ENCODE data around the gene CD300LG. TPM values are rescaled to one million over a fixed set of nuclear protein-coding genes. Genes with fewer than 3 reads are reported as not detected.

The CD300LG gene
- total RNA-seq, 1 experiment from 2014 or later: not detected

DNA sequence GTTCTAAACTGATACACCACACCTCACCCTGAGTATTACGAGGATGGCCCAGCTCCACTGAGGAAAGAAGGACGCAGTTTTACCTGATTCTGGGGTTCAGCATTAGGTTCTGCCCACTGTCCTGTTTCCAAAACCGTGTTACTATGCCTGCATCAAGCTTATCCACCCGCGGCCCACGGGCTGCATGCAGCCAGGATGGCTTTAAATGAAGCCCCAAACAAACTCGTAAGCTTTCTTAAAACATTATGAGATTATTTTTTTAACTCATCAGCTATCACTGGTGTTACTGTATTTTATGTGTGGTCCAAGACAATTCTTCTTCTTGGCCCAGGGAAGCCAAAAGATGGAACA is 4.0 kb upstream of the CD300LG start:
- TF ChIP-seq EZH2 (IDR thresholded peaks at IDR 0.05; ENCODE audit: low read depth): no peak

GRCh38 chr17:43844241-43844640 is 2.7 kb upstream of the CD300LG start:
- no peaks in the 10 kb centered on the region for H3K9me3 ChIP-seq (ENCODE audit: insufficient read depth, low read depth)
- no peak for TF ChIP-seq CTCF (conservative IDR thresholded peaks at IDR 0.05)
- no peak for TF ChIP-seq EZH2 (IDR thresholded peaks at IDR 0.05; ENCODE audit: low read depth)
- intact Hi-C loops (cut with micrococcal nuclease; ENCODE audit: unreplicated experiment): no loop called here
- ChIA-PET POLR2A (ENCODE audit: unreplicated experiment) (no interaction called here), CTCF (no interaction called here)
- no peak for DNase-seq
- H3K4me2 ChIP-seq: no peak overlapping the region
- H3F3A ChIP-seq (ENCODE audit: insufficient read depth, low read depth): peaks cover 39% of the 10 kb centered on the region
- no peaks in the 10 kb centered on the region for H3K9me2 ChIP-seq (ENCODE audit: insufficient read depth)
- H3K36me3 ChIP-seq (ENCODE audit: low read depth): no peaks in the 10 kb centered on the region
- no TSS peak for BruUV-seq (replicated peaks)
- no peak overlapping the region for H3K27ac ChIP-seq
- H3K27me3 ChIP-seq (ENCODE audit: insufficient read depth, low read depth): no peaks in the 10 kb centered on the region
- no peak overlapping the region for H3K4me3 ChIP-seq
- H2AFZ ChIP-seq: no peak overlapping the region
- peaks cover 33% of the 10 kb centered on the region for H3K4me1 ChIP-seq (replicated peaks; ENCODE audit: insufficient read depth)
- H4K20me1 ChIP-seq (ENCODE audit: insufficient read depth): no peaks in the 10 kb centered on the region
- no peaks in the 10 kb centered on the region for H3K79me2 ChIP-seq (ENCODE audit: low read depth)

More for the DNA sequence above, 4.0 kb upstream of the CD300LG start:
- DNase-seq: no peak
- H3F3A ChIP-seq (ENCODE audit: insufficient read depth, low read depth): peaks cover 47% of the 10 kb centered on the region
- H3K36me3 ChIP-seq (ENCODE audit: low read depth): no peaks in the 10 kb centered on the region
- no peaks in the 10 kb centered on the region for H3K9me2 ChIP-seq (ENCODE audit: insufficient read depth)
- no peak overlapping the region for H3K4me3 ChIP-seq
- peaks cover 44% of the 10 kb centered on the region for H3K4me1 ChIP-seq (replicated peaks; ENCODE audit: insufficient read depth)
- H4K20me1 ChIP-seq (ENCODE audit: insufficient read depth): no peaks in the 10 kb centered on the region
- intact Hi-C loops (cut with micrococcal nuclease; ENCODE audit: unreplicated experiment): no loop called here
- H3K9me3 ChIP-seq (ENCODE audit: insufficient read depth, low read depth): no peaks in the 10 kb centered on the region
- no TSS peak for BruUV-seq (replicated peaks)
- no peaks in the 10 kb centered on the region for H3K79me2 ChIP-seq (ENCODE audit: low read depth)
- CTCF ChIA-PET: interaction anchor here (0.5 to 0.7 kb wide), 3 partner anchors 51 to 90 kb away, joined by 3 to 4 read pairs (median 4); no protein-coding TSS in a partner anchor
- H3K27me3 ChIP-seq (ENCODE audit: insufficient read depth, low read depth): no peaks in the 10 kb centered on the region
- no peak overlapping the region for H3K27ac ChIP-seq
- H3K4me2 ChIP-seq: peak overlapping the region; percentile 67
- H2AFZ ChIP-seq: no peak overlapping the region
- POLR2A ChIA-PET (ENCODE audit: unreplicated experiment): interaction anchor here (0.6 kb wide), 1 partner anchor 141 kb away, joined by 6 read pairs; no protein-coding TSS in a partner anchor

DNA sequence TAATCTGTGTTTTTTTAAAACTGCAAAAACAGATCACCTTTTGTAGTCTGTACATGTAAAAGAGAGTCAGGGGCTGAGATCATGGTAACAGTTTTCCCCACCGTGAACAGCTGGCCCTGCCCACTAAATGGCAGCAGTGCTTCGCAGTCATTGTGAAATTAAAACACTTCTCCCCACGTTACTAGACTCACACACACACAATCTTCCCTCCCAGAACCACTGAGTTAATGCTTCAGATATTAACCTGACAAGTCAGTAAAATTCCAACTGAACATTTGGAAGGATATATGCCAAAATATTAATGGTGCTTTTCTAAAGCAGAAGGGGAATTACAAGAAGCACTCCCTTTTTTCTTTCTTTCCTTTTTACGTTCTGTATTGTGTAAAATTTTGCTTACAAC is 1.2 kb upstream of the CD300LG start:
- H3K27ac ChIP-seq: no peak overlapping the region
- no peak overlapping the region for H3K4me2 ChIP-seq
- H3K27me3 ChIP-seq (ENCODE audit: insufficient read depth, low read depth): no peaks in the 10 kb centered on the region
- ChIA-PET POLR2A (ENCODE audit: unreplicated experiment) (interaction anchor here (0.6 kb wide), 2 partner anchors 79 to 485 kb away, joined by 3 to 4 read pairs; no protein-coding TSS in a partner anchor), CTCF (interaction anchor here (0.6 to 1.1 kb wide), 5 partner anchors 24 to 86 kb away, joined by 3 to 7 read pairs (median 4); no protein-coding TSS in a partner anchor)
- no peak overlapping the region for H3K4me3 ChIP-seq
- intact Hi-C loops (cut with micrococcal nuclease; ENCODE audit: unreplicated experiment): loop anchor here (2.0 to 5.0 kb wide), 2 partner anchors 67 to 153 kb away; partner anchors contain the start of gene DUSP3
- no peaks in the 10 kb centered on the region for H3K79me2 ChIP-seq (ENCODE audit: low read depth)
- no TSS peak for BruUV-seq (replicated peaks)
- H3F3A ChIP-seq (ENCODE audit: insufficient read depth, low read depth): peaks cover 24% of the 10 kb centered on the region
- peaks cover 20% of the 10 kb centered on the region for H3K4me1 ChIP-seq (replicated peaks; ENCODE audit: insufficient read depth)
- no peak for DNase-seq
- no peaks in the 10 kb centered on the region for H3K9me2 ChIP-seq (ENCODE audit: insufficient read depth)
- H3K9me3 ChIP-seq (ENCODE audit: insufficient read depth, low read depth): no peaks in the 10 kb centered on the region
- H4K20me1 ChIP-seq (ENCODE audit: insufficient read depth): no peaks in the 10 kb centered on the region
- no peak overlapping the region for H2AFZ ChIP-seq
- no peak for TF ChIP-seq CTCF (conservative IDR thresholded peaks at IDR 0.05)
- TF ChIP-seq EZH2 (IDR thresholded peaks at IDR 0.05; ENCODE audit: low read depth): no peak
- H3K36me3 ChIP-seq (ENCODE audit: low read depth): no peaks in the 10 kb centered on the region
